Fibroblast of mammary gland (primary cell): ENCODE data around the gene EPB41.

ENCODE experiments used
- DNase-seq: peaks from one replicate; pipeline ENCODE4 v3.0.0-alpha.2; 2010; ENCODE audit warnings: low read depth
- H3K4me3 ChIP-seq: 2 replicates; pipeline ENCODE4 v1.5.1; 2011; ENCODE audit warnings: low read depth, mild to moderate bottlenecking, low read length, moderate library complexity; ENCODE audit not compliant: control insufficient read depth
- CTCF ChIP-seq: conservative IDR thresholded peaks from 2 replicates; pipeline ENCODE4 v1.5.1; 2011; ENCODE audit warnings: low read depth, low read length, inconsistent platforms; ENCODE audit not compliant: control insufficient read depth, insufficient read depth

EPB41 gene

GRCh38 chr1:29112705-29113412, 198.5 kb downstream of the EPB41 start:
- no peak overlapping the region for H3K4me3 ChIP-seq
- no peak for DNase-seq
- TF ChIP-seq CTCF = no peak

GRCh38 chr1:29113413-29114117, 199.2 kb downstream of the EPB41 start:
- DNase-seq = no peak
- no peak overlapping the region for H3K4me3 ChIP-seq
- no peak for TF ChIP-seq CTCF

DNA sequence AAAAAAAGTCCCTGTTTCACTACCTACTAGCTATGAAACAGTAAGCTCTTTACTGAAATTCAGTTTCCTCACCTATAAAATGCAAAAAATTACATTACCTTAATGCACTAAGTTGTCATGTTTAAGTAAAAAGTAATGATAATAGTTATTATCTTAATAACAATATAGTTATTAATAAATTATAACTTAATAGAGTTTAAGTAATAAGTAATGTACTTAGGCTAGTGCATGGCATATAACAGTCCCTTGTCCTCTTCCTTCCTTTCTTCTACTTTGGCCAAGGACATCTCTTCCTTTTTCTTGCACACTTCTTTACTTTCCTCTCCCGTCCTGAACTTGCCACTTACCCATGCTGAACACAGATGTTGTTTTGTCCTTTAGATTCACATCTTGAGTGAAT, 200.3 kb downstream of the EPB41 start:
- no peak overlapping the region for H3K4me3 ChIP-seq
- TF ChIP-seq CTCF = no peak
- no peak for DNase-seq

DNA sequence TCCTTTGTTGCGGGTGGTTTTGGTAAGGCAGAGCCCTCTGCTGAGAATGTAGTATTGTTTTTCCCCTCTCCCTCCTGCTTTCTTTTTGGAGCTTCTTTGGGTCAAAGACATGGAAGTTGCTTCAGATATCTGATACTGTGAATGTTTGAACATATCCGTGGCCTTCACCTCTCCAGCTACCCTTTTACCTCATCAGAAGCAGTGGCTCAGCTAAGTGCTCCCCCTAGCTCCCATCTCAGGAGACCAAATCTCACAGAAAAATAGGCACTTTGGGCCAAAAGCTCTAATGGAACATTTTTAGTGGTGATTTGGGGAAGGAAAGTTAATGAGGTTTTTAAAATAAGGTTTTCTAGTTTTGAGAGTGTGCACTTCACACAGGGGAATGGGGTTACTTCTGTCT, 203.0 kb downstream of the EPB41 start:
- no peak overlapping the region for H3K4me3 ChIP-seq
- peak; percentile 16 for DNase-seq
- peak; percentile 26 for TF ChIP-seq CTCF

GRCh38 chr1:29119121-29119929, 205.0 kb downstream of the EPB41 start:
- no peak for TF ChIP-seq CTCF
- no peak overlapping the region for H3K4me3 ChIP-seq
- DNase-seq = no peak

DNA sequence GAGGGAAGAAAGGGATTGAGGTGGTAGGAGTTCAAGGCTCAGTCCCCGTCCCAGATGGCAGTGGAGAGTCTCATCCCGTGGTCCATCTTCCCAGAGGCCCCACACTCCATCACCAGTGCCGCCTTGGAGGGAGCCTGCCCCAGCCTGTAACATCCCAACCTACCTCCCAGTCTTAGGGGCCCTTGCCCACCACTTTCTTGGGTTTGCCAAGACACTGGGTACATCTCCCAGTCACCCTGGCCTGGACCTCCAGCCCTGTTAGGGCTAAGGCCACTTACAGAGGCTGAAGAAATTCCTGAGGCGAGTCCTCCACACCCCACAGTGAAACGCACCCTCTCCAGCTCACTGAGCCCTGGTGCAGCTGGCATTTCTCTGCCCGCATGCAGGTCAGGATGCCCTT, 206.0 kb downstream of the EPB41 start:
- TF ChIP-seq CTCF = no peak
- no peak overlapping the region for H3K4me3 ChIP-seq
- no peak for DNase-seq
